Renal cortex interstitium (tissue), 11 donors: ENCODE data around the gene MMP20. TPM values are rescaled to one million over a fixed set of nuclear protein-coding genes. Genes with fewer than 3 reads are reported as not detected.
A peak's percentile ranks its signal among the peaks of the same experiment; 100 is the strongest.

Source experiments
- DNase-seq, 11 donors: peaks; one replicate each; pipeline ENCODE4 v3.0.0-alpha.2; 2013; ENCODE audit warnings: low read depth in 9 of 11, low spot score in 4 of 11; ENCODE audit errors: extremely low read depth in 1 of 11
- polyA plus RNA-seq, 3 donors: library from polyadenylated mRNA; unstranded; fragments of 120-200 nt; gene quantifications; one replicate each; pipeline ENCODE4 v1.2.1, GENCODE V29; 2013; ENCODE audit not compliant: insufficient read length in 3 of 3

MMP20 gene
- polyA plus RNA-seq, 3 donors, result not detected

DNA sequence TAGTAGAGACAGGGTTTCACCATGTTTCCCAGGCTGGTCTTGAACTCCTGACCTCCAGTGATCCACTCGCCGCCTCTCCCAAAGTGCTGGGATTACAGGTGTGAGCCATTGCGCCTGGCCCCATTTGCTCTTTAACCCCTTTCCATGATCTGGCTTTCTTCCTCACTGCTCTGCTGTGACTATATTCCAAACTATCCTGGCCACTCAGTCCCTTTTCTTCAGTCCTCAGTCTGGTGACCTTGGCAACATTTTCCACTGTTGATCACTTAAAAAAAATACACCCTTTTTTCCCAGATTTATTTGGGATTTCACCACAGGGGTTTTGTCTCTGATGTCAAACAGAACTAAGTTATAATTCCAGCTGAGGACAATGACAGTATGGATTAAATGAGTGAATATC lies 24.5 kb downstream of the MMP20 start:
- no peak for DNase-seq

DNA sequence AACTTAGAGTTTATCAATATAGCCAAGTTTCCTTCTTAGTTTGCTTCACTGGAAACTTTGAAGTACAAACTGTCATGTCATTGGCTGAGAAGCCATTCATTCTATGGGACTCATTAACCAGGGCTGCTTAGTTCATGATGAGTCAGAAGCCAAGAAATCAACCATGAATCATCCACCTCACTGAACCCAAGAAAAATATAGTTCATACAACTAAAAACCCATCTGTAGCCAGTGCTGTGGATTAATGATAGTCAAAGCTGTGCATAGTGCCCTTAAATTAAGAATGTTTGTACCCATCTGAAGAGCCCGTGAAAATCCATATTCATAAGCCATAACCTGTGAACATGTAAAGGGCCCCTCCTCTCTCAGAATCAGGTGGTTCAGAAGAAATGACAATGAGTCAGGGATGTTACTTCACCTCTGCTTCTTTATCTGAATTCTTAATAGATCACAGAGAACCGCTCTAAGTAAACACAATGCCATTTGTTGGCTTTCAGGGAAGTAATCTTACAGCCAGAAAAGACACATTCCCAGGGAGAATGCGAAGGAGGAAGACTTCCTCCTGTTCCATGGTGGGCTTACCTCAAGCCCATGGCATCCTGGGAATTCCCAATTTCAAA lies 25.4 kb downstream of the MMP20 start:
- peak in 3 of 11 donors; percentile 11 to 35 (median 13) for DNase-seq

DNA sequence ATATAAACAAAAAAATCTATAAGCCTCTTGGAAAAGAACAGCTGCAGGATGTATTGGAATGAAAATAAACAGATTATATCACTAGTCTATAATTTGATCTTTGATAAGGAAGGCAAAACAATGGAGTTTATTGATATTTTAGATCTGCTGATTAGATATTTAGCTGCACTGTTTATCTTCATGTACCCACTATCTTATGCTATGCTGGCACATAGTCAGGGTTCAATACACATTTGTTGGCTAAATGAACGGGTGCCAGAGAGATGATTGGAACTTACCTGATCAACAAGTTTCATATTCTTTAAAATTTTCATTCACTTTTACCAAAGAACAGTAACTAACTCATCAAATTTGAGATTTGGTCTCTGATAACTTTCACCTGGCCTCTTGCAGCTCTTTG lies 26.9 kb downstream of the MMP20 start:
- DNase-seq, result no peak

DNA sequence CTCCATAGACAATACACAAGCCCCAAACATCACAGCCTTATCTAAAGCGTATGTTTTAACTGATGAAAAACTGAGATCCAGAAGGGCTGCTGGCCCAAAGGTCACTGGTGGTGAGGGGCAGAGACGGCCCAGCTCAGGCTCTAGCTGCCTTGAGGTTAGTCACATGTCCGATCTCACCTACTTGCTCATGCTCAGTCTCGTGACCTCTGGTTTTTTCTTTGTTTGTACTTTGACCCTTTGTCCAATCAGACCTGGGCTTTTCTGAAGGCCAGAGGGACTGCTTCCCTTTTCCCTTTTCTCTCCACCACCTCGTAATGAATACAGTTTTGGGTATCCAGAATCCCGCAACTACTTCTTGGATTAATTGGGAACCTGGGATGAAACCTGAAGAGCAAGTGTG lies 28.6 kb downstream of the MMP20 start:
- no peak for DNase-seq

DNA sequence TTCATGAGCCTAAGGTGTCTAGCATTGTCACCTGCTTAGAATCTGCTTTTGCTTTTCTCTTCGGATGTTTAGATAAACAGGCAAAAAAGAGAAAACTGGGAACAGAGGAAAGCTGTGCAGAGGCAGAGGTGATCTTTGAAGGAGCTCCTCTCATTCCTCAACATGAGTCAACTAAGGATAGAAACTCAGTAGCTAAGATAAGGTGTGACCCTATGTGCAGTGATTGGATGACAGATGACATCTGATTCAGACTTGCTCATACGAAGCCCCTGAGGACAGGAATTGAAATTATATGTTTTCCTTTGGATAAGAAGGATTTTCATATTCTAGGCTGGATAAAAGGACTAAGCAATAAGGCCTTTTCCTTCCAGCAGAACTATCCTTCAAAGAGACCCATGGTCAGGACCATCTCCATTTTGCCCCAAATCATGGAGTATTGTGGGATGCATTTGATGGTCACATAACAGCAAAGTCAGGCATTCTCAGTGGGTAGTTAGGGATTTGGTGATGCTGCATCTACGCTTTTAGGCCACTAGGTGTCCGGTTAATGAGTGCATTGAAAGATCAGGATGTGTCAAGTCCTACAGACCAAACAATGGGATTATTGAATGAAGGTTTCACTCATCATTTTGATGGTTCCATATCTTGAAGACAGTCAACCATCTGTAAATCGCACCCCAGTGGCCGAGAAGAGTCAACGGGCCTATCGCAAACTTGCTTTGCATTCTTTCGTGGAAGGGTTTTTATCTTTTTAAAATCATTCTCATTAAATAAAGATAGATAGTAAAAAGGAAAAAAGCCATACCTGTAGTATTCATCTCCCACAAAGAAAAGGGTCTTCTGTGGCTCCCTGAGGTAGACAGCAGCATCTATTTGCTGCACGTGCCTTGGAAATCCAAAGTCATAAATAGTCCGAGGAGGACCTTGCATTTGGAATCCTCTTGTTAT lies 32.2 kb downstream of the MMP20 start:
- no peak for DNase-seq

DNA sequence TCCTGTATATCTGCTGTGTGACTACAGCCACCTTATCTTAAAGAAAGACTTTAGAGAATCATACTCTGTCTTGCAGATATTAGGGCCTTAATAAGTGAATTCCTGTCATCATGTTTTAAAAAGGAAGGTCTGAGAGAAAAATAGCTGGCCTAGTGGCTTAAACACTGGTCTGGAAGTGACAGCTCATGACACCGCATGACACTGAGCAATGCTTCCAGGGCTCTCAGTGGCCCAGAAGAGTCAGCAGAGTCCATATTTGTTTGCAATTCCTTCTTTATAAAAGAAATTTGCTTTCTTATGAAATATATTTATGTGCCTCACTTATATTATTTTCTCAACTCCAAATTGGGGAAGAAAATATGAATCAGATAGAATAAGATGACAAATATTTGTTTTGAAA lies 33.0 kb downstream of the MMP20 start:
- no peak for DNase-seq

DNA sequence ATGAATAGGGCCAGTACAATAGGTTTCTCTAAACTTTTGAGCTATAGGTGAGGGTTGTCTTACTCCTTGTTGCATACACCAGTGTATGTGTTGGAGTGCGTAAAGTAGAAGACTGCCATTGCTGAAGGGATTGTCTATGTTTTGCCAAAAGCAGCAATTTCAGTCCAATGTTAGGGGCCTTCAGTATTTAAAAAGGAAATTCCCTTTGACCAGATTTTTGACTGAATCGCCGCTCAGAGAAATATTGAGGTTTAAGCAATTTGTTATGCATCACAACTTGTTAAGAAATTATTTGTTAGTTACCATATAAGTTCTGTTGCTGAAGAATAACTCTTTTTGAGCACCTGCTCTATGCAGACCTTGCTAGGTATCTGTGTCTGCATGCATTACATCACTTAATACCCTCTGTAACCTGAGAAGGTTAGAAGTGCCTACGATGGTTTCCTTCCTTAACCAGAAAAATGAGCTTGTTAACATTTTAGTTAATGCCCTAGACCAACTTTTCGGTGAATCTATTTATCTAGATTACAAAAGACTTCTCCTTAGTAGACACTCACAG lies 33.9 kb downstream of the MMP20 start:
- no peak for DNase-seq

DNA sequence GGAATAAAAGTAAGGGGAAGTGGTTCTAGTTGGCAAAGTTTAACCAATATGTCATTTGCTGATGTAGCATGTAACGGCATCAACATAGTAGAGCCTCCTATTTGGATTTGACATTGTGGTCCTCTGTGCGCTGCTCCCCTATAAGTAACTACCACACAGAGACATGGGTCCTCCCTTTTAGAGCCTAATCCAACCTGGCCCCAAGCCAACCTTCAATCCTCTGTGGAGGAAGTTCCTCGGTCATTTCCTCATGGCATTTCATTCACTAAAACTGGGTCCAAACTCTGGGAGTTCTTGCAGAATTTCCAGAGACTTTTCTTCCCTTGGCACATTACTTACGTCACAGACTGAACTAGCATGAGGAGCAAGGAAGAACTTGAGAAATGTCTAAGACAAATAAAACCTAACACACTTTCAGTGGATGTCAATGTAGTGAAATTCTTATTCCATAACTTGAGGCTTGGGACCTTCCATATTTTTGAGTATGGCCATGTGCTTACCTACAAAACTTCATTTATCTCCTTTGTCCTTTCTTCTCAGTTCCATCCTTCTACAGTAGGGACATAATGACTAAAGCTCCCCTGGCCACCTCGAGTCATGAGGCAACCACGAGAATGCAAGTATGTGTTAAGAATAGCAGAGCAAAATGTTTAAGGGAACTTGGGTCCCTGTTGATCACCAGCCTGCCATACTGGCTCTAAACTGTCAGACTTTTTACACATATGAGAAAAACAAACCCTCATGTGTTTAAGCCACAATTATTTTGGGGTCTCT lies 34.7 kb downstream of the MMP20 start:
- no peak for DNase-seq

DNA sequence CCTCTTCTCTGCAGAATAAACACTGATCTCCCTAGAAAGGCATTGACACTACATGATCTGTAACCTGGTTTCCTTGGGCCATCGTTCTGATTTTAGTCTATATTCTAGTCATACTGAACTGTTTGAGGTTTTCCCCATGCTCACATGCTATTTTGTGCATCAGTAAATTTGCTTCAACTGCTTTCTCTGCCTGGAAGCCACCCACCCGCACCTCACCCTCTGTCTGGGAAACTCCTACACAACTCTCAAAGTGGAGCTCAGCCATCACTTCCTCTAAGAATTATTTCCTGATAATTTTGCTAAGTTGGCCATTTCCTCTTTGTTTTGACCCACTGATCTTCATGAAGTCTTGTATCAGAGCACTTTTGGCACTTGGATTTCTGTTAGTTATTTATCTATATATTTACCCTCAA lies 36.1 kb downstream of the MMP20 start:
- DNase-seq, result no peak

DNA sequence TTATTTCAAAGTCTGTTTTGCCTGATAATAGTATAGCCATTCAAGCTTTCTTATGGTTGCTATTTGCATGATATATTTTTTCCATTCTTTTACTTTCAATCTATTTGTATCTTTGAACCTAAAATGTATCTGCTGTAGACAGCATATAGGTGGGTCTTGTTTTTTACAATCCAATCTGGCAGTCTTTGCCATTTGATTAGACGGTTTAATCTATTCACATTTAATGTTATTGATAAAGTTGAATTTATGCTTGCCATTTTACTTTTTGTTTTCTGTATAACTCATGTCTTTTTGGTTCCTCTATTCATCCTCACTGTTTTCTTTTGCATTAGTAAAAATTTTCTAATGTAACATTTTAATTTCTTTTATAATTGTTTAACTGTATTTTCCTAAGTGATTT lies 37.4 kb downstream of the MMP20 start:
- no peak for DNase-seq

DNA sequence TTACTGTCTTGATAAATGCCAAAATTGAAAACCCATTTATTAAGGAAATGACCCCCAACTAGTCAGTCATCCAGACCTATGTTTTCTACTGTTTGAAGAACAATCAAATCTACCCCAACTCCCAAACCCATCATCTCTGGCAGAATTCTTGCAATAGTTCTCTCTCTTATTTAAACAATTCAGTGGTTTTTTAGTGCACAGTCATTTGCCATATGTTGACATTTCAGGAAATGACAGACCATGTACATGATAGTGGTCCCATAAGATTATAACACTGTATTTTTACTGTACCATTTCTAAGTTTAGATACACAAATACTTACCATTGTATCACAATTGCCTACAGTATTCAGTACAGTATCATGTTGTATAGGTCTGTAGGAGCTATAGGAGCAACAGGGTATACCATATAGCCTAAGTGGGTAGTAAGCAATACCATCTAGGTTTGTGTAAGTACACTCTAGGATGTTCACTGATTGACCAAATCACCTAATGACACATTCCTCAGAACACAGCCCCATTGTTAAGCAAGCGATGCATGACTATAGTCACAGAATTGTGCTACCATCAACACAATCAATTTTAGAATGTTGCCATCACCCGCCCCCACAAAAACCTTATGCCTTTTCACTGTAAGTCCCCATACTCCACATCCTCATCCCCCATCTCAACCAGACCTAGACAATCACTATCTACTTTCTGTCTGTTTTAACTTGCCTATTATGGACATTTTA lies 41.8 kb downstream of the MMP20 start:
- DNase-seq, result no peak

DNA sequence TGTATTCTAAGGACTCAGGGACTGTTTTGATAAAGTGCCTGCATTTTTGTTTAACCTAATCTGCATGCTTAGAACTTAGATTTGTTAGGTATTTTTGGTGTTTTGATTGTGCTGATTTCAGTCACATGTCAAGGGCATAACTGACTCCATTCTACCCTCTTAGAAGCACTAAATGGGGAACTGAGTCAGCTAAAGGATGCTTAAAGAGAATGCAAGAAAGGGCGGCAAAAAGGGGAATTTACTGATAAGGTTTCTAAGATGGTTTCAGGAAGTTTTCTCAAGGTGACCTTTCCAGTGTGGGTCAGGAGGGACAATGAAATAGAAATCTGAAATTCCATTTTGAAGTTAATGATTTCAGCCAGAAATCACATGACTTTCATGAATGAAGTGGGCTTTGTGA lies 43.0 kb downstream of the MMP20 start:
- no peak for DNase-seq

DNA sequence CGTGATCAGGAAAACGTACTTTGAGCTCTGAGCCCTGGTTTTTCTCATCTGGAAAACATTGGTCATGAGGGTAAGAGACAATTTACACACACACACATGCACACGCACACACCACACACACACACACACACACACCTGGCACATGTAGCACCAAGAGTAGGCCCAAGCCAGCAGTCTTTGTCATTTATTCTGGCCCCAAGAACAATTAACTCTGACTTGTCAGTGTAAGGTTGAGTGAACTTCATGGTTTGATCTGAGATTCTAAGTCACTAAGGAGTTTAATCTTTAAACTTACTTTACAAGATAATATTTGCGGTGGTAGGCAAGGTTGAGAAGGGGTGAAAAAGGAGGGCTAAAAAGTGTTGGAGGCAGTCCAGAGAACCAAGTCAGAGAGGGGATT lies 44.1 kb downstream of the MMP20 start:
- DNase-seq, result peak in 5 of 11 donors; percentile 4 to 40 (median 9)

DNA sequence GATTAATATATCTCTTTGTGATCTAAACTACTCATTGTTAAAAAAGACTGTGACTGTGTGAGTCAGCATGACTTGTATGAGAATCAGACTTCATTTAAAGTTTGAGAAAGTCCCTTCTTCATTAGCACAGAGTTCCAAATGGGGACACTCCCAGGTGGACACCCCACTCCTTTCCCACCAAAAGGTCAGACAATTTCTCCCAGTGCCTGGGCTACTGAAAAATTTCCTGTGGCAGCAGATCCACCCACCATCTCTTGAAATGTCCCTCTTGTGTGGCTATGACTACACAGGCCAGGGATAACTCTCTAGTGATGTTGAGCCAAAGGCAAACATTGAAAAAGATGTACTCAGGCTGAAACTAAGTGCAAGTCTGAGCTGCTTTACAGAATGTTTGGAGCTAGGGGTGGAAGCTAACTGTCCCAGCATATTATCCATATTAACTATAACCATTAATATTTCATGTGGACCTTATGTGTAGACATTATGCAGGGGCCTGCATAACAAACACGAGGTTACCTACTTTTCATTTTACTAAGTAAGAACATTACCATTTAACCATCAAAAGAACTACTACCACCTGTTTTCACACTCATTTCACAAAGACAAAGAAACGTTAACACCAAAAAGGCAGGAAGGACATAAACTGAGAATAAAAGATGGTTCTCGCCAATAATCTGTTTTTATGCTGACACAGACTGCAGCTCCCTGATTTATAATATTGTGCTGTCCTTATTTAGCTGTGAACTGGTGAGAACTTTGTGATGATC lies 44.8 kb downstream of the MMP20 start:
- no peak for DNase-seq

DNA sequence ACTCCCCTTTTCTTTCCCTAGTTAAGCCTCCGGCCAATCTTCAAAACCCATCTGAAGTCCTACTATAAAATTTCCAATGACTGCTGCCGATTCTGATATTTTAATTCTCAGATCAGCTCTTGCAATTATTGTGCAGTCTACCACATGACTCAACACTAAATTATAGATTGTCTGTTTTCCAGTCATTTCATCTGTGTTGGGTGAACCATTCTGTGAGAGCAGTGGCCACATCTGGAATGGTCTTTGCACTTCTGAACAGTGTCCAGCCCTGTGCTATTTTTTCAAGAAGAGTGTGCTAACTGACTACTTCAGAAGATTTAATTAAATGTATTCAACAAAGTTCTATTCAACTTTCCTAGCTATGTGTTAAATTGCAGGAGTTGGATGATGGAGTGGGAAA lies 47.4 kb downstream of the MMP20 start:
- DNase-seq, result no peak

DNA sequence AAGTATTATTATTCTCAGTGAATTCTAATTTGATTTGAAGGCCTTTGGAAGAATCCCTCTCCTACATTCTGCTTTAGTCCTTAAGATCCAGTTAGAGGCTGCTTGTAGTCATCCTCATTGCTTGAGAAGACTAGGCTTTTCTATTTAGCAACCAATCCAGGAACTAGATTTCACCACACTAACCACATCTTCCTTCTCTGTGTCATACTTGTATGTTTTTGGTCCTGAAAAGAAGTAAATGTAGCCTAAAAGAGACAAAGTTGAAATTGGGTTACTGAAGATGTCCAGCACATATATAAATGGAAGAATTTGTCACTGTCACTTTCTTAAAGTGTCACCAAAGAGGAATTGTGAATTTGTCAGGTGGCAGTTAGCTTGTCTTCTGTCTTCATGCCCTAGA lies 48.0 kb downstream of the MMP20 start:
- no peak for DNase-seq

DNA sequence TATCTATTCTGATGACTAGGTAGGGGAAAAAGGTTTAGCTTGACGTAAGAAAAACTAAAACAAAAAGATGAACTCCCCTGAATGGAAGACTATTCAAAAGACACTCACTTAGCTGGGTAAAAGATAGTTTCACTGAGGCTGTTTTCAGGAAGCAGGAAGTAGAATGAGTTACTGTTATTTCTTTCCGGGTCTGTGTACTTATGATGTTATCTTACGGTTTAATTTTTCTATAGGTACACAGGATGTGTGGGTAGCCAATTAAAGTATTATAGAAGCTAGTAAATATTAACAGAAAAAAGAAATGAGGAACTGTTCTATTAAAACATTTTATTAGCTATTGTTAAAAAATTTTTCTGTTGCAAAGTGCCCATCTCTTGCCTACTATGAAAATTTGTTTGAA lies 48.8 kb downstream of the MMP20 start:
- DNase-seq, result no peak

DNA sequence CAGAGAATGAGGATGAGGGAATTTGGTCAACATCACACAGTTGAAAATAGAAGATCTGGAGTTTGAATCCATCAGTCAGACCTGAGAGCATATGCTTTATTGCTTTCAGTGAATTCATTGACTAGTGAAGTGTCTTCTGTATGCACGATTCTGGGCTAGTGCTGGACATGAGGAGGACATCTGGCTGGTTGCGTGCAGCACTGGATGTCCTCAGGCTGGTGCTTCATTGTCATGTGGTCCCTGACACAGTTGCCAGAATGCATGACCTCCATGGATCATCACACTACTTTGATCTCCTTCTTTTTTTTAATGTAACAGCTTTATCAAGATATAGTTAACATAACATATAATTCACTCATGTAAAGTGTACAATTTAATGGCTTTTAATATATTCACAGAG lies 50.1 kb downstream of the MMP20 start:
- DNase-seq, result no peak
